HCT116 (cell line): ENCODE results near the gene DIAPH3. TPM values are rescaled to one million over a fixed set of nuclear protein-coding genes. Genes with fewer than 3 reads are reported as not detected.

ENCODE experiments used
- ATAC-seq: fragments of 200-7000 bp; cut with Tn5 transposase; 2 replicates; pipeline ENCODE4 v1.9.1; 2020; ENCODE audit warnings: mild to moderate bottlenecking, moderate library complexity
- BruUV-seq: library from RNA; stranded (reverse); fragments of 400-500 nt; replicated peaks from 2 replicates; lab custom pipeline; 2021; lab: Mats Ljungman, UMichigan
- CTCF ChIA-PET: fragments of 300-600 bp; sonication (Branson Sonifier 250); formaldehyde crosslinking; loops from one replicate; lab custom pipeline; 2021; ENCODE audit warnings: antibody characterized with exemption; lab: Charles Lee
- POLR2A ChIA-PET: fragments of 300-600, 350-600 bp; sonication (Branson Sonifier 250); formaldehyde crosslinking; loops from one replicate; lab custom pipeline; 2021; ENCODE audit warnings: antibody characterized with exemption; lab: Charles Lee
- RAD21 ChIA-PET, 2 experiments: fragments of 300-600 bp; sonication (Branson Sonifier 250); formaldehyde crosslinking; loops; one replicate each; lab custom pipeline; 2023; ENCODE audit warnings: low total read pairs in 2 of 2; ENCODE audit not compliant: uncharacterized antibody in 2 of 2, unreplicated experiment in 2 of 2, low non-redundant PET in 1 of 2; lab: Charles Lee
- DNase-seq: peaks from one replicate; pipeline ENCODE4 v3.0.0-alpha.2; 2010; ENCODE audit warnings: low read depth, low spot score
- H2AFZ ChIP-seq: fragments of 200-600 bp; shearing (Covaris generic), sonication (generic); 2 replicates; pipeline ENCODE4 v1.6.1; 2017; ENCODE audit warnings: low read depth, mixed run types, mixed read lengths, antibody characterized with exemption, low read length; ENCODE audit not compliant: poor library complexity, severe bottlenecking
- H3K27ac ChIP-seq: 2 replicates; pipeline ENCODE4 v1.5.1; 2012; ENCODE audit warnings: low read depth, low read length
- H3K27me3 ChIP-seq: fragments of 200-600 bp; sonication (generic); 2 replicates; pipeline ENCODE4 v1.6.1; 2016; ENCODE audit warnings: mixed run types, low read length, mixed read lengths; ENCODE audit not compliant: insufficient read depth
- H3K36me3 ChIP-seq, 2 experiments: fragments of 200-500 bp in 1 of 2; fragments of 200-600 bp in 1 of 2; sonication (Bioruptor generic) in 1 of 2; sonication (generic) in 1 of 2; 2 replicates each; pipeline versions ENCODE4 v1.5.1 to v1.6.1; 2014 to 2016; ENCODE audit warnings: low read length in 2 of 2, inconsistent platforms in 1 of 2, mixed read lengths in 1 of 2, mixed run types in 1 of 2; ENCODE audit not compliant: insufficient read depth in 2 of 2, control insufficient read depth in 1 of 2
- H3K4me1 ChIP-seq, 2 experiments: fragments of 200-600 bp in 1 of 2; sonication (generic) in 1 of 2; 2 replicates each; pipeline versions ENCODE4 v1.5.1 to v1.6.1; 2012 to 2017; ENCODE audit warnings: low read length in 2 of 2, inconsistent platforms in 1 of 2, mild to moderate bottlenecking in 1 of 2, mixed read lengths in 1 of 2, mixed run types in 1 of 2, moderate library complexity in 1 of 2; ENCODE audit not compliant: insufficient read depth in 2 of 2, control insufficient read depth in 1 of 2
- H3K4me2 ChIP-seq: fragments of 200-600 bp; sonication (generic); 2 replicates; pipeline ENCODE4 v1.6.1; 2017; ENCODE audit warnings: mixed run types, low read length, mixed read lengths
- H3K4me3 ChIP-seq, 2 experiments: fragments of 200-600 bp in 1 of 2; sonication (generic) in 1 of 2; replicated peaks in 1 of 2; 2 replicates each; pipeline ENCODE4 v1.5.1; 2011 to 2016; ENCODE audit warnings: low read length in 2 of 2, control low read depth in 1 of 2, low read depth in 1 of 2, mild to moderate bottlenecking in 1 of 2, mixed read lengths in 1 of 2, mixed run types in 1 of 2
- H3K79me2 ChIP-seq: fragments of 200-600 bp; sonication (generic); 2 replicates; pipeline ENCODE4 v1.6.1; 2017; ENCODE audit warnings: mild to moderate bottlenecking, mixed run types, low read length, moderate library complexity, mixed read lengths; ENCODE audit not compliant: insufficient read depth
- H3K9ac ChIP-seq: fragments of 200-600 bp; sonication (generic); 2 replicates; pipeline ENCODE4 v1.6.1; 2016; ENCODE audit warnings: low read length, mixed read lengths
- H3K9me2 ChIP-seq: fragments of 200-600 bp; sonication (generic), shearing (Covaris generic); 2 replicates; pipeline ENCODE4 v1.6.1; 2017; ENCODE audit warnings: mixed run types, mild to moderate bottlenecking, moderate library complexity; ENCODE audit not compliant: insufficient read depth
- H3K9me3 ChIP-seq, 2 experiments: fragments of 200-500 bp in 1 of 2; fragments of 200-600 bp in 1 of 2; sonication (Bioruptor generic) in 1 of 2; sonication (generic) in 1 of 2; 2 replicates each; pipeline ENCODE4 v1.6.1; 2014 to 2017; ENCODE audit warnings: low read length in 2 of 2, mixed read lengths in 2 of 2, inconsistent platforms in 1 of 2, low read depth in 1 of 2, mild to moderate bottlenecking in 1 of 2, mixed run types in 1 of 2, moderate library complexity in 1 of 2; ENCODE audit not compliant: control insufficient read depth in 1 of 2, insufficient read depth in 1 of 2
- H4K20me1 ChIP-seq: fragments of 200-600 bp; sonication (generic), shearing (Covaris generic); 2 replicates; pipeline ENCODE4 v1.6.1; 2017; ENCODE audit warnings: mixed run types, mild to moderate bottlenecking, moderate library complexity; ENCODE audit not compliant: insufficient read depth
- CBX3 ChIP-seq: IDR thresholded peaks from 2 replicates; pipeline ENCODE4 v1.6.1; 2012; ENCODE audit warnings: low read depth
- CEBPB ChIP-seq: IDR thresholded peaks from 2 replicates; pipeline ENCODE4 v1.6.1; 2012; ENCODE audit warnings: low read depth
- CTCF ChIP-seq, 3 experiments: fragments of 200-600 bp in 1 of 3; sonication (generic) in 1 of 3; IDR thresholded peaks in 2 of 3; conservative IDR thresholded peaks in 1 of 3; 2 replicates each; pipeline ENCODE4 v1.5.1; 2012 to 2017; ENCODE audit warnings: low read depth in 2 of 3, low read length in 2 of 3, antibody characterized with exemption in 1 of 3, borderline replicate concordance in 1 of 3, control low read depth in 1 of 3, mild to moderate bottlenecking in 1 of 3, mixed read lengths in 1 of 3, mixed run types in 1 of 3, moderate library complexity in 1 of 3; ENCODE audit not compliant: insufficient read depth in 1 of 3
- JUND ChIP-seq: IDR thresholded peaks from 2 replicates; pipeline ENCODE4 v1.6.1; 2012
- POLR2A ChIP-seq: IDR thresholded peaks from 2 replicates; pipeline ENCODE4 v1.7.0; 2011; ENCODE audit warnings: borderline replicate concordance; ENCODE audit not compliant: insufficient read depth, insufficient read length; ENCODE audit errors: extremely low read depth
- POLR2AphosphoS5 ChIP-seq: IDR thresholded peaks from 2 replicates; pipeline ENCODE4 v1.6.1; 2011; ENCODE audit warnings: mild to moderate bottlenecking, low read depth, low read length, moderate library complexity
- RAD21 ChIP-seq: IDR thresholded peaks from 2 replicates; pipeline ENCODE4 v1.6.1; 2012; ENCODE audit warnings: low read depth, mild to moderate bottlenecking
- REST ChIP-seq: IDR thresholded peaks from 2 replicates; pipeline ENCODE4 v1.6.1; 2012; ENCODE audit warnings: low read depth
- SIN3A ChIP-seq: IDR thresholded peaks from 2 replicates; pipeline ENCODE4 v1.6.1; 2012; ENCODE audit warnings: low read depth
- SP1 ChIP-seq: IDR thresholded peaks from 2 replicates; pipeline ENCODE4 v1.6.1; 2012; ENCODE audit warnings: low read depth
- SRF ChIP-seq: IDR thresholded peaks from 2 replicates; pipeline ENCODE4 v1.6.1; 2012; ENCODE audit warnings: low read depth
- ZBTB33 ChIP-seq: IDR thresholded peaks from 2 replicates; pipeline ENCODE4 v1.6.1; 2011; ENCODE audit warnings: mild to moderate bottlenecking, low read length, moderate library complexity; ENCODE audit not compliant: insufficient replicate concordance; ENCODE audit errors: extremely low read depth
- ZNF274 ChIP-seq: fragments of 200-500 bp; sonication (Bioruptor generic); IDR thresholded peaks from 2 replicates; pipeline ENCODE4 v1.6.1; 2014; ENCODE audit warnings: mild to moderate bottlenecking, low read depth, low read length, inconsistent platforms
- intact Hi-C: fragments of 100-400 bp; cut with micrococcal nuclease; formaldehyde crosslinking; loops from 2 replicates; pipeline ENCODE4 v1.10.0; 2022
- total RNA-seq: library from RNA; stranded (reverse); gene quantifications from one replicate; pipeline ENCODE4 v1.2.1, GENCODE V29; 2021; ENCODE audit not compliant: unreplicated experiment

DIAPH3 gene
- total RNA-seq, 1 experiment from 2014 or later = 22.8 TPM

- Histone ChIP-seq H3K9me3 (no peaks in the 10 kb centered on the region), H4K20me1 (no peaks in the 10 kb centered on the region; the same call in 1 of the 2 replicates), H3K4me3 (no peak overlapping the region), H3K36me3 (no peaks in the 10 kb centered on the region), H3K4me1 (no peaks in the 10 kb centered on the region), H3K9ac (no peak overlapping the region), H3K4me2 (no peak overlapping the region), H3K9me2 (no peaks in the 10 kb centered on the region), H3K27ac (no peak overlapping the region), H2AFZ (no peak overlapping the region), H3K79me2 (no peaks in the 10 kb centered on the region), H3K27me3 (no peaks in the 10 kb centered on the region)
- DNase-seq (no peak), ATAC-seq (no peak)
- ChIA-PET POLR2A (no interaction called here), RAD21 (no interaction called here), CTCF (no interaction called here)
- no TSS peak for BruUV-seq
- intact Hi-C loops = no loop called here
- TF ChIP-seq RAD21 = no peak
- TF ChIP-seq JUND = no peak
- no peak for TF ChIP-seq SP1
- TF ChIP-seq SRF = no peak
- no peak for TF ChIP-seq ZNF274
- TF ChIP-seq CEBPB = no peak
- TF ChIP-seq POLR2A = no peak
- no peak for TF ChIP-seq SIN3A
- no peak for TF ChIP-seq POLR2AphosphoS5
- no peak for TF ChIP-seq ZBTB33
- TF ChIP-seq CBX3 = no peak
- no peak for TF ChIP-seq REST
- TF ChIP-seq CTCF (IDR thresholded peaks at IDR 0.05 in 2 of 3, conservative IDR thresholded peaks at IDR 0.05 in 1 of 3; ENCODE audit: borderline replicate concordance in 1 of 3, insufficient read depth in 1 of 3, low read depth in 2 of 3, low read length in 2 of 3) = no peak
Observed at GRCh38 chr13:59873309-59873708, 290.4 kb downstream of the DIAPH3 start.
